ENCODE data around the gene CTR9. TPM values are rescaled to one million over a fixed set of nuclear protein-coding genes. Genes with fewer than 3 reads are reported as not detected.
A peak's percentile ranks its signal among the peaks of the same experiment; 100 is the strongest.

Gene CTR9
- total and polyA plus RNA-seq, 9 of the 15 experiments (the other 6 are each of a cell fraction or from before 2014, with no cell fraction given): 25.4 to 79.3 (median 47.3) TPM

- H3K4me2 ChIP-seq (ENCODE audit: insufficient read depth, low read length): no peak overlapping the region
- WGBS (ENCODE audit: insufficient coverage, low coverage, missing lambda C conversion rate): 4% methylated on average over 4 of the region's 4 CpGs
- no peak overlapping the region for H3K9ac ChIP-seq (ENCODE audit: insufficient read depth in 1 of 2, low read depth in 2 of 2, low read length in 2 of 2)
- BruUV-seq (replicated peaks): no TSS peak
- H3K4me3 ChIP-seq: no peak overlapping the region
- DNase-seq (ENCODE audit: extremely low read depth in 1 of 4, low spot score in 3 of 4): no peak
- H3K9me1 ChIP-seq (ENCODE audit: control insufficient read depth, insufficient read depth, low read length): no peaks in the 10 kb centered on the region
- no peak for ATAC-seq
- H3K9me3 ChIP-seq (replicated peaks; ENCODE audit: control insufficient read depth, insufficient read depth, low read depth, low read length): no peaks in the 10 kb centered on the region
- no peaks in the 10 kb centered on the region for H3K79me2 ChIP-seq (ENCODE audit: control insufficient read depth, insufficient read depth, low read length)
- no peak overlapping the region for H3K27ac ChIP-seq (ENCODE audit: extremely low read depth, low read depth, low read length)
- no peaks in the 10 kb centered on the region for H4K20me1 ChIP-seq (replicated peaks; ENCODE audit: control insufficient read depth, insufficient read depth, low read length)
- CTCF ChIA-PET (ENCODE audit: low intra/inter-chr PET ratio): no interaction called here
- POLR2A ChIA-PET: interaction anchor here (0.8 to 1.0 kb wide), 2 partner anchors 101 to 287 kb away, joined by 3 to 4 read pairs; no protein-coding TSS in a partner anchor
- in situ Hi-C loops (cut with MboI) (loop anchor here (5.0 to 25.0 kb wide), 3 partner anchors 105 to 515 kb away; no protein-coding TSS in a partner anchor), intact Hi-C loops (cut with micrococcal nuclease) (no loop called here)
- H3K36me3 ChIP-seq (ENCODE audit: control insufficient read depth, insufficient read depth, low read length): no peaks in the 10 kb centered on the region
- H2AFZ ChIP-seq (ENCODE audit: low read depth, low read length): peak overlapping the region; percentile 35; the same call in 1 of the 2 replicates
- no peaks in the 10 kb centered on the region; a peak in 1 of 5 replicates for H3K27me3 ChIP-seq (ENCODE audit: control insufficient read depth in 2 of 2, insufficient read depth in 2 of 2, low read length in 2 of 2)
- TF ChIP-seq EGR1 (conservative IDR thresholded peaks at IDR 0.05) (peak; percentile 88), ZBTB17 (CRISPR knock-in tag; IDR thresholded peaks at IDR 0.05) (no peak), NCOR1 (IDR thresholded peaks at IDR 0.05) (no peak), NBN (IDR thresholded peaks at IDR 0.05; ENCODE audit: low read depth) (no peak), TEAD4 (IDR thresholded peaks at IDR 0.05; ENCODE audit: low read length) (0 out of 2 replicates have a peak, but pooled peaks have one; percentile 22), TEAD4 (CRISPR knock-in tag; IDR thresholded peaks at IDR 0.05; ENCODE audit: borderline replicate concordance) (no peak), KAT2B (IDR thresholded peaks at IDR 0.05; ENCODE audit: low read depth, low read length) (no peak), E2F3 (CRISPR knock-in tag; IDR thresholded peaks at IDR 0.05) (no peak), SMAD3 (CRISPR knock-in tag; conservative IDR thresholded peaks at IDR 0.05) (no peak), NFIC (IDR thresholded peaks at IDR 0.05) (no peak), ATF7 (IDR thresholded peaks at IDR 0.05) (no peak), ZBTB33 (CRISPR knock-in tag; IDR thresholded peaks at IDR 0.05) (no peak), EWSR1 (IDR thresholded peaks at IDR 0.05; ENCODE audit: borderline replicate concordance, low read depth, partially characterized antibody) (no peak), TGIF2 (CRISPR knock-in tag; IDR thresholded peaks at IDR 0.05) (no peak), ZNF696 (CRISPR knock-in tag; conservative IDR thresholded peaks at IDR 0.05) (no peak)
- no peak for FAIRE-seq
- peaks cover 0 to 6% of the 10 kb centered on the region in 2 experiments; a peak in 4 of 5 replicates for H3K4me1 ChIP-seq (replicated peaks in 1 of 2; ENCODE audit: control insufficient read depth in 2 of 2, insufficient read depth in 2 of 2, low read length in 2 of 2)
Observed at GRCh38 chr11:10727146-10727851, 23.7 kb upstream of the CTR9 start.
